Germinal center (tissue), 1 donor: Measurements from ENCODE around the gene ARHGEF37.
"Not testable (repeated sequence)": the region's sequence is repeated elsewhere in the genome, so short reads cannot be mapped to it uniquely, and the experiment has no call there.

Experiments used
- DNase-seq: peaks from one replicate; pipeline ENCODE4 v3.0.0; 2012; ENCODE audit warnings: mixed read lengths, low spot score

The ARHGEF37 gene

DNA sequence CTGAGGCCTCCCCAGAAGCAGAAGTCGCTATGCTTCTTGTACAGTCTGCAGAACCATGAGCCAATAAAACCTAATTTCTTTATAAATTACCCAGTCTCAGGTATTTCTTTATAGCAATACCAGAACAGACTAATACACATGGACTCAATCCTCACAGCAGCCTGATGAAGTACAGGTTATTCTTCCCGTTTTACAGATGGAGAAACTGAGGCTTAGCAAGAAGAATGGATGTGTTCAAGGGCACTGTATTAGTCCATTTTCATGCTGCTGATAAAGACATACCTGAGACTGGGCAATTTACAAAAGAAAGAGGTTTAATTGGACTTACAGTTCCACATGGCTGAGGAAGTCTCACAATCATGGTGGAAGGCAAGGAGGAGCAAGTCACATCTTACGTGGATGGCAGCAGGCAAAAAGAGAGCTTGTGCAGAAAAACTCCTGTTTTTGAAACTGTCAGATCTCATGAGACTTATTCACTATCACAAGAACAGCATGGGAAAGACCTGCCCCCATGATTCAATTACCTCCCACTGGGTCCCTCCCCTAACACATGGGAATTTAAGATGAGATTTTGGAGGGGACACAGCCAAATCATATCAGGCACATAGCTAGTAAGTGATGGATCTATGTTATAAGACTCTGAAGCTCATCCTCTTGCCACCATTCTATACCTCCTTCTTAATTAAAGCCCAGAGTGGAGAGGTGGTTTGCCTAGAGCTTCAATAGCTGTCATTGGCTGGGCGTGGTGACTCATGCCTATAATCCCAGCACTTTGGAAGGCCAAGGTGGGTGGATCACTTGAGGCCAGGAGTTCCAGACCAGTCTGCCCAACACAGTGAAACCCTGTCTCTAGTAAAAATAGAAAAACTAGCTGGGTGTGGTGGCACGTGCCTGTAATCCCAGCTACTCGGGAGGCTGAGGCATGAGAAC, 67.4 kb downstream of the ARHGEF37 start:
- not testable (repeated sequence) for DNase-seq

- not testable (repeated sequence) for DNase-seq
These were observed 68.4 kb downstream of the ARHGEF37 start for GRCh38 chr5:149649730-149650129.

DNA sequence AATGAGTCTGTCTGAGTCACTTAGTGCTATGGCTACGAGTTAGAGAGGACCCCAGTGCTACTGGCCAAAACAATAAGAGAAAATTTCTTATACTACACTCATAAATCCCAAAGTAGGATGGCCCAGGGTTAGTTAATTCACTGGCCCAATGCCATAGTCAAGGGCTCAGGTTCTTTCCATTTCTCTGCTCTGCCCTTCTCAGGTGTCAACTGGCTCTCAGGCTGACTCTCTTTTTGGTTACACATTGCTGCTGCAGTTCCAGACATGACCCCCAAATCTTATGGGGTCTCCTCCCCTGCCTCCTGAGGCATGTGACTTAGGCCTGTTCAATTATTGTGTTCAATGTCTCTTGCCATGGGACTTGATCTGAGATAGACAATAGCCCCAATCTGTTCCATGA, 70.4 kb downstream of the ARHGEF37 start:
- DNase-seq = no peak

DNA sequence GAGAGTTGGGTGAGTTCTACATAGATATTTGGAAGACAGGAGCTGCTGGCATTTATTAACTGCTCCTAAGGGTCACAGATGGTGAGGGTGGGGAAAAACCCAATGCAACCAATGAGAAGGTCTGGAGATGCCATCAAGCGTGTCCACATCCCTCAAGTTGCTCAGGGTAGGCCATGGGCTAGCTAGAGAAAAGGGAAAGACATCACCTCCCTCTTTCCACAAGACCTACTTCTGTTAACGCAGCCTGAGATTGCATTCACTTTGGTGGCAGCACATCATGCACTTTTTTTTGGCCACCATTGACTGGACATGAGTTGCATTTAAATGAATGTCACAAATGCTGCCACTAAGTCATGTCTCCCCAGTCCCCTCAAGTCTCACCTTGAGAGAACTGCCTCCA, 71.4 kb downstream of the ARHGEF37 start:
- no peak for DNase-seq

DNA sequence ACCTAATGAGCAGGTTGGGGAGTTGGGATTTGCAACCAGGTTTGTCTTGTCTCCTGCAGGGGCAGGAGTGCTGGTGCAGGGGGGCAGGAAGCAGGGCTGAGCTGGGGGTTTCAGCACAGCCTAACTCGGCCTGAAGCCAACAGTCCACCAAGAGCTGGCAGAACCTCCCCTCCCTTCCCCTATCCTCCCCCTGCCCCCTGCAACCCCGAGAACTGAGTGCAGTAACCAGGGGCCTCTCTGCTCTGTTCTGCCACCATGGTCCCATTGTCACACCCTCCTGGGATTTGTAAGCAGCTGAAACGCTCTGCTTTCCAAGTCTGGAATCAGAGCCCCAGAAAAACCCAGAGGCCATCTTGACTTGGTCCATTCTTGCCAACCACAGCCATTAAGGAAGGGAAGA, 72.9 kb downstream of the ARHGEF37 start:
- no peak for DNase-seq

- no peak for DNase-seq
These were observed 73.7 kb downstream of the ARHGEF37 start for GRCh38 chr5:149654883-149655505.

DNA sequence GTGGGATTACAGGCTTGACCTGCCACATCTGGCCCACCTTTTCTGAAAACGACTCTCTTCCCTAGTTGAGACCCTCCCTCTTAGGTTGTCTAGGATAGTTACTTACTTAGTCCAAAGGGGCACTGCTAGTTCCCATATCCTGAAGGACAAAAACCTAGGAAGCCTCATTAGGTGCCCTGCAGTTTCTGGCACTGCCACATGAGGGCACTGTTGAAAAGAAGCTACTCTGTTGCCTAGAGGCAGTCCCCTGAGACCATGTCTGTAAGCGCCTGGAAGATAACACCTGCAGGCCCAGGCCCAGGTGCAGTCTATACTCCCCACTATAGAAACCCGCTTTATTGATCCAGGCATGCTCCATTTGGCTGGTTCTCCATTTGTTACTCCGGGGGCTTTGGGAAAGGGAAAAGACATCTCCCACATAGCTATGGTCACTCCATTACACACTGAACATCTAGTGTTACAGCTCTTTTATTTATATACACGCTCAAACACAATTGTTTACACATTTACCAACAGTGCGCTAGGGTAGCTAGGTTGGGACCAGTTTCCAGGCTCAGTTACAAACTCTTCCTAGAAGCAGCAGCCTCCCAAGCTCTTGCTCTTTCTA, 75.4 kb downstream of the ARHGEF37 start:
- peak; percentile 60 for DNase-seq

DNA sequence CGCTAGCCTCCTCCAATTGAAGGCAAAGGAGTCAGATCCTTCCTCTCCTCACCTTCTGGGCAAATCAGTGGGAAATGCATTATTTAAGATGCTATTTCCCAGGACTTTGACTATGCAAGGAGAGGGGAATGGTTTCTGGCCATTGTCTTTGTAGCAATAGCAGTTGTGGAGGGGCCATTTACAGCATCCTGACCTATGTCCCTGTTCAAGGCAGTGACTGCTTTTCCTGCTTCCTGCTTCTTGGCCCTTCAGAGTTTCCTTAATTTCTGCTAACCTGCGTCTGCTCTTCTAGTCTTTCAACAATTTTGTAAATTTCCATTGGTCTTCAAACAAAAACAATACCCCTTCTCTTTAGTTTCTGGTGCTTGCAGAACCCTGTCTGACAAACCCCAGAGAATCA, 76.0 kb downstream of the ARHGEF37 start:
- DNase-seq = no peak

DNA sequence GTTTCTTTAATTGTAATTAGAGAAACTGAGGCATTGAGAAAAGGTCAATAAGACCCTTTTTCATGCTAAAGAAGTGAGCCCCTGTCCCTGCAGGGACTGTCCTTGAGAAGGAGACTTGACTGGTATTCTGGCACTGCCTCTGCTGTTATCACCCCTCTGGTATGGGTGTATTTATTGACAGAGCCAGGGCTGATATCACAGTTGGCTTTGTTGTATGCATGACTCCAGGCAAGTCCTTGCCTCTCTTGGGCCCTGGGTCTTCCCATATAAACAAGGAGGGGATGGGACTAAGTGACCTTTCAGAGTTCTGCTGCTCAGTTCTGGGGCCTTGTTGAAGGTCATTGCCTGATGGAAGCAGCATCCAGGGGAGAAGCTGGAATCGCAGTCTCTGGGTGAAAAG, 77.0 kb downstream of the ARHGEF37 start:
- no peak for DNase-seq

DNA sequence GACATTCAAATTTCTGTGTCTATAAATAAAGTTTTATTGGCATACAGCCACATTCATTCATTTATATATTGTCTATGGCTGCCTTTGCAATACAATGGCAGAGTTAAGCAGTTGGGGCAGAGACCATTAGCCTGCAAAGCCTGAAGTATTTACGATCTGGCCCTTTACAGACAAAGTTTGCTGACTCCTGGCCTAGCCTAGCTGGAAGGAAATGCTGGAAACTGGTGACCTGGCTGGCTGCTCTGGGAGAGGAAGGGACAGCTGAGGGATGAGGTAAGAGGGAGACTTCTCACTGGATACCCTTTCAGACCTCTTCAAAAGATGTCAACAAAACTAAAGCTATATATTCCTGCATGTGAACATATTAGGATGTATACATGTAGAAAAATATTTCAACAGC, 82.8 kb downstream of the ARHGEF37 start:
- DNase-seq = no peak

- DNase-seq = no peak
These were observed 83.5 kb downstream of the ARHGEF37 start for GRCh38 chr5:149664666-149665415.

- no peak for DNase-seq
These were observed 84.3 kb downstream of the ARHGEF37 start for GRCh38 chr5:149665416-149666175.

GRCh38 chr5:149666212-149666852, 85.0 kb downstream of the ARHGEF37 start:
- DNase-seq = no peak

- DNase-seq = peak; percentile 46
These were observed 86.0 kb downstream of the ARHGEF37 start for GRCh38 chr5:149667084-149667828.

DNA sequence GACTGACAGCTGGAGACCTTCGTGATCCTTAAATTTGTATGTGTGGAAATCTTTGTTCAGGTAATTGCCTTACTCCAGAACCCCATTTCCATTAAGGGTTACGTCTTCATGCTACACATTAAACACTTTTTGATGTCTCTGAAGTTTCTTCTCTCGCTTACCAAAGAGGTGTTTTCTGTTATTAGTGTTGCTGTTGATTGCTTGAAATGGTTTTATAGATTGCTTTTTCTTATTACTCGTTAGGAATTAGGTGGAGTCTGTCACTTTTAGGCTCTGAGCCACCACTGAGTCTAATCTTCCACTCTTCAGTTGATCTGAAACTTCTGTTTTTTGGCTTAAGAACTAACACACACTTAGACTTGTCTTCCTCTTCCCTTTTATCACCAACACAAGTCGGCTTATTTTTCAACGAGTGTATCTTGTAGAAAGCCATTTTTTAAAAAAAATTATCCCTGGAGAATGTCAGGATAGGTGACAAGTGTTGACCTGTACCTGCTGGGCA, 86.6 kb downstream of the ARHGEF37 start:
- no peak for DNase-seq

GRCh38 chr5:149669273-149669672, 88.0 kb downstream of the ARHGEF37 start:
- not testable (repeated sequence) for DNase-seq

GRCh38 chr5:149671544-149671943, 90.2 kb downstream of the ARHGEF37 start:
- DNase-seq = no peak

DNA sequence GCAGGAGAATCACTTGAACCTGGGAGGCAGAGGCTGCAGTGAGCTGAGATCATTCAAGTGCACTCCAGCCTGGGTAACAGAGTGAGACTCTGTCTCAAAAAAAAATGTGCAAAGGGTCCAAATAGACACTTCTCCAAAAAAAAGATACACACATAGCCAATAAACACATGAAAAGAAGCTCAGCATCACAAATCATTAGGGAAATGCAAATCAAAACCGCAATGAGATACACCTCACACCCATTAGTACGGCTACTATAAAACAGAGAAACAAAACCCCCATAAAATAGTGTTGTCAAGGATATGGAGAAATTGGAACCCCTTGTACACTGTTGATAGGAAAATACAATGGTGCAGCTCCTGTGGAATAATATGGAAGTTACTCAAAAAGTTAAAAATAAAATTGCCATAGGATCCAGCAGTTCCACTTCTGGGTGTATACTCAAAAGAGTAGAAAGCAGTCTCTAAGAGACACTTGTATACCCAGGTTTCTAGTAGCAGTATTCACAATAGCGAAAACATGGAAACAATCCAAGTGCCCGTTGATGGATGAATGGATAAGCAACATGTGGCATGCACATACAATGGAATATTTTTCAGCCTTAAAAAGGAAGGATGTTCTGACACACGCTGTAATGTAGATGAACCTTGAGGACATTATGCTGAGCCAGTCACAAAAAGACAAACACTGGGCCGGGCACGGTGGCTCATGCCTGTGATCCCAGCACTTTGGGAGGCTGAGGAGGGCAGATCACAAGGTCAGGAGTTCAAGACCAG, 91.6 kb downstream of the ARHGEF37 start:
- peak; percentile 17 for DNase-seq

- no peak for DNase-seq
These were observed 93.4 kb downstream of the ARHGEF37 start for GRCh38 chr5:149674686-149675085.
